ENCODE data around the gene FMOD.
"Not testable (repeated sequence)": the region's sequence is repeated elsewhere in the genome, so short reads cannot be mapped to it uniquely, and the experiment has no call there.

Gene FMOD

GRCh38 chr1:203306089-203306964 lies 44.6 kb downstream of the FMOD start:
- no peak for DNase-seq (ENCODE audit: low read depth in 3 of 3)

- no peak for DNase-seq (ENCODE audit: low read depth in 3 of 3)
Observed at GRCh38 chr1:203305809-203306088, 45.2 kb downstream of the FMOD start.

- peak; percentile 84 to 88 (median 88) for DNase-seq (ENCODE audit: low read depth in 3 of 3)
Observed at GRCh38 chr1:203304919-203305808, 45.8 kb downstream of the FMOD start, which contains the start of gene BTG2. Gene BTG2 (plus strand): TSS chr1:203305519. CDS start chr1:203305607, 88 bp downstream.

GRCh38 chr1:203304391-203304918 lies 46.5 kb downstream of the FMOD start:
- DNase-seq (ENCODE audit: low read depth in 3 of 3) = no peak

- no peak for DNase-seq (ENCODE audit: low read depth in 3 of 3)
Observed at GRCh38 chr1:203302894-203303293, 48.0 kb downstream of the FMOD start.

GRCh38 chr1:203302456-203302855 lies 48.5 kb downstream of the FMOD start:
- DNase-seq (ENCODE audit: low read depth in 3 of 3) = no peak

GRCh38 chr1:203301331-203301668 lies 49.6 kb downstream of the FMOD start:
- no peak for DNase-seq (ENCODE audit: low read depth in 3 of 3)

GRCh38 chr1:203300441-203301330 lies 50.2 kb downstream of the FMOD start:
- DNase-seq (ENCODE audit: low read depth in 3 of 3) = no peak

GRCh38 chr1:203299719-203300429 lies 51.0 kb downstream of the FMOD start:
- not testable (repeated sequence) for DNase-seq (ENCODE audit: low read depth in 3 of 3)

GRCh38 chr1:203299169-203299568 lies 51.8 kb downstream of the FMOD start:
- DNase-seq (ENCODE audit: low read depth in 3 of 3) = no peak

- no peak for DNase-seq (ENCODE audit: low read depth in 3 of 3)
Observed at GRCh38 chr1:203296460-203297073, 54.4 kb downstream of the FMOD start.

- DNase-seq (ENCODE audit: low read depth in 3 of 3) = no peak
Observed at GRCh38 chr1:203295796-203296195, 55.1 kb downstream of the FMOD start.

GRCh38 chr1:203291201-203292096 lies 59.5 kb downstream of the FMOD start:
- DNase-seq (ENCODE audit: low read depth in 3 of 3) = no peak
